Cerebellar cortex (tissue), 1 donor: ENCODE data around the gene SH3PXD2B.
"Not testable (repeated sequence)": the region's sequence is repeated elsewhere in the genome, so short reads cannot be mapped to it uniquely, and the experiment has no call there.

Experiments
- DNase-seq: peaks from one replicate; pipeline ENCODE4 v3.0.0-alpha.2; 2015; ENCODE audit warnings: low spot score

SH3PXD2B gene

GRCh38 chr5:172294831-172295230, 159.5 kb downstream of the SH3PXD2B start:
- no peak for DNase-seq

- DNase-seq = no peak
Measured at GRCh38 chr5:172293745-172294342, 160.5 kb downstream of the SH3PXD2B start.

GRCh38 chr5:172293054-172293744, 161.1 kb downstream of the SH3PXD2B start:
- peak; percentile 95 for DNase-seq

- not testable (repeated sequence) for DNase-seq
Measured at GRCh38 chr5:172291837-172292236, 162.5 kb downstream of the SH3PXD2B start.

- no peak for DNase-seq
Measured at GRCh38 chr5:172288465-172288864, 165.9 kb downstream of the SH3PXD2B start.

- DNase-seq = not testable (repeated sequence)
Measured at GRCh38 chr5:172287140-172287539, 167.2 kb downstream of the SH3PXD2B start.

- peak; percentile 39 for DNase-seq
Measured at GRCh38 chr5:172285226-172286143, 168.8 kb downstream of the SH3PXD2B start.

GRCh38 chr5:172284611-172284980, 169.7 kb downstream of the SH3PXD2B start:
- DNase-seq = no peak

GRCh38 chr5:172283862-172284610, 170.3 kb downstream of the SH3PXD2B start:
- peak; percentile 79 for DNase-seq

- DNase-seq = peak; percentile 78
Measured at GRCh38 chr5:172283020-172283861, 171.1 kb downstream of the SH3PXD2B start, which contains the start of gene UBTD2. UBTD2 (minus strand) TSS chr5:172283764; CDS start chr5:172283665, 99 bp downstream.

- DNase-seq = peak; percentile 37
Measured at GRCh38 chr5:172282272-172283019, 171.9 kb downstream of the SH3PXD2B start.

- peak; percentile 42 for DNase-seq
Measured at GRCh38 chr5:172281346-172281745, 173.0 kb downstream of the SH3PXD2B start.

- peak; percentile 57 for DNase-seq
Measured at GRCh38 chr5:172280929-172281328, 173.4 kb downstream of the SH3PXD2B start.

- DNase-seq = no peak
Measured at GRCh38 chr5:172280317-172280716, 174.0 kb downstream of the SH3PXD2B start.

- DNase-seq = no peak
Measured at GRCh38 chr5:172278356-172278755, 176.0 kb downstream of the SH3PXD2B start.

- DNase-seq = peak; percentile 20
Measured at GRCh38 chr5:172276214-172276613, 178.1 kb downstream of the SH3PXD2B start.
